ENCODE data around the gene VPS36.
"Not testable (repeated sequence)": the region's sequence is repeated elsewhere in the genome, so short reads cannot be mapped to it uniquely, and the experiment has no call there.

Gene VPS36

DNA sequence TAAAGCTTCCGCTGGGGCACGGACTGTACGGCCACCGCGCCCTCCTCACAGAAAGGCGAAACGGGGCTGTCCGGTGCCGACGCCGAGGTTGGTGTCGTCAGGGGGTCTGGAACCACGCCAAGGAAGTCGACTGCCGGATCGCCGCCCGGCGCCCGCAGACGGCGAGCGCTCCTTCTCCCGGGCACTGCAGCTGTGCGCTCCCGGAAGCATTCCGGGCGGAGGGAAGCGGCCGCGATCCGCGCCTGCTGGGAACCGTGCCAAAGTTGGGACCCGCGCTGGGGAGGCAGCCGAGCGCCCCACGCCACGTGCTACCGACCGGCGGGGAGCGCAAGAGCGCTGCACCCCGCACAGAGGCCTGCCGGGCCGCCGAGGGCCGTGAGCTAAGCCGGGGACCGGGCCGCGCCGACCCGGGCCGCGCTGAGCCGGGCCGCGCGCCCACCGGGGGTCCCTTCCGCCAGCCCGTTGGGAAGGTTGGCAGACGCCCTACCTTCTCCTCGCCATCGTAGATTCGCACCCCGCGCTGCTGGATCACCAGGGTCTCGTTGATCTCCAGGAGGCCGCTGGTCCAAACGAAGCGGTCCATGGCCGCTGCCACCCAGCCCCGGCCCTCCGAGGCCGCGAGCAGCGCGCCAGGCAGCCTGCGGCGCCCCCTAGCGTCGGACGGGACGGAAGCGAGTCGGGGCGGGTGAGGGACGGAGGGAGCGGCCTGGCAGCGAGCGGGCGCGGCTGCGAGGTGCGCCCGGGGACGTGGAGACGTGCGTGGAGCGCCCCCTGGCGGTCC is at the start of gene VPS36:
TSS of gene VPS36 (minus strand) at position 623 of the 781 bp plus-strand sequence. CDS start at position 583, 40 bp downstream.
- peak; percentile 95 for DNase-seq

- not testable (repeated sequence) for DNase-seq
Observed at GRCh38 chr13:52497979-52498378, 47.5 kb upstream of the VPS36 start.

- not testable (repeated sequence) for DNase-seq
Observed at GRCh38 chr13:52494241-52494640, 43.8 kb upstream of the VPS36 start.

DNA sequence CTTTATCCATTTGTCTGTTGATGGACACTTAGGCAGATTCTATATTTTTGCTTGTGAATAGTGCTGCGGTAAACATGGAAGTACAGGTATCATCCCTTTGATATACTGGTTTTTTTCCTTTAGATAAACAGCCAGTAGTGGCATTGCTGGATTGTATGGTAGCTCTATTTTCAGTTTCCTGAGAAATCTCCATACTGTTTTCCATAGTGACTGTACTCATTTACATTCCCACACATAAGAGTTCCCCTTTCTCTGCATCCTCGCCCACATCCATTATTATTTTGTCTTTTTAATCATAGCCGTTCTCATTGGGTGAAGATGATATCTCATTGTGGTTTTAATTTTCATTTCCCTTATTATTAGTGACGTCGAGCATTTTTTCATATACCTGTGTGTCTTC is 40.6 kb upstream of the VPS36 start:
- not testable (repeated sequence) for DNase-seq

- not testable (repeated sequence) for DNase-seq
Observed at GRCh38 chr13:52488763-52489162, 38.3 kb upstream of the VPS36 start.

DNA sequence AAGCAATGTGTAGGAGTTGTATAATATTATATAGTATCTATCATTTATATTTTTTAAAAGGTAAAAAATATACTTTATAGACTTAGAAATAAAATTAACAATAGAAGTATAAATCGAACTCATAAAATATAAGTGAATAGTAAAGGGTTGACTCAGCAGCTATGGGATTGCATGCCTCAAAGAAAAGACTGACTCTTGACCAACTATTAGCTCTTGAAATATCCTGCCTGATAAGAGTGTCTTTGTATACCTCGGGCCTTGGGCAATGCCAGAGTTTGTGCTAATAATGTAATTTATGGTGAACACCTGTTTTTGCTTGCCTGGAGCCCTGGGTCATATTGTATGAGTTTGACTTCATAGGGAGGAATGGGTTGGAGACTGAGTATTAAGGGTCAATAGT is 36.6 kb upstream of the VPS36 start:
- not testable (repeated sequence) for DNase-seq

DNA sequence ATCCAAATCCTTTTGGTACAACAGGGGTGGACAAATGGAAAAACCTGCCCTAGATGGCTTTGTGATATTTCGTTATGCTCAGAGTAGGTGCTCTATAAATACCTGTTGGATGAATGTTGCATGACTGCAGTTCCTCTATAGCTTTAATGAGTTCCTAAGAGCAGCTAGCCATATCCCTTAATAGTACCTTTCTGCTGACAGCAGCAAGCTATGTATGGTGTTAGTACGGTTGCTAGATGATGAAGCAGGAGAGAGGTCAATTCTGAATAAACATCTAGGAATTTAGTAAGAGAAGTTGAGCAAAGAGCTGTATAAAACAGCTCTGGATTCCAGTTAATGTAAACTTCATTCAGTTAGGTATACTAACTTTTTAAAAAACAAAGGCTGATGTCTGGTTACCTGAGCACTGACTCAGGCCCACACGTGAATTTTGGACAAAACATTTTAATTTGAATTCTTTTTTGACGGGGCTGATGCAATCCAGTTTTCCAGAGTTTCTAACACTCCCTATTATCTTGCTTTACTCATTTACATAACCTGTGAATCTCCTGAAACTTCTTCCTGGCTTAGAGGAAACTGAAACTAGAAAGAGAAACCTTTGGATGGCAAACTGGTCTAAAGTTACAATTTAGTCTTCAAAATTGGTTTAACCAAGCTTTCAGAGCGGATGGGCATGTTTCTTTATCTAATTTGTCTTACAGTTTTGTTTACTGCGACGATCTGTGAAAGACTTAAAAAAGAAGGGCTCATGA is 30.4 kb upstream of the VPS36 start:
- DNase-seq: not testable (repeated sequence)

DNA sequence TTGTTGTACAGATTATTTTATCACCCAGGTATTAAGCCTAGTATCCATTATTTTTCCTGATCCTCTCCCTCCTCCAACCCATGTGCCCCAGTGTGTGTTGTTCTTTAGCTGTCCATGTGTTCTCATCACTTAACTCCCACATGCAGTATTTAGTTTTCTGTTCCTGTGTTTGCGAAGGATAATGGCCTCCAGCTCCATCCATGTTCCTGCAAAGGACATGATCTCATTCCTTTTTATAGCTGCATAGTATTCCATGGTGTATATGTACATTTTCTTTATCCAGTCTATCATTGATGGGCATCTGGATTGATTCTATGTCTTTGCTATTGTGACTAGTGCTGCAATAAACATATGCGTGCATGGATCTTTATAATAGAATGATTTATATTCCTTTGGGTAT is 18.1 kb upstream of the VPS36 start:
- not testable (repeated sequence) for DNase-seq

- no peak for DNase-seq
Observed at GRCh38 chr13:52463526-52463925, 13.1 kb upstream of the VPS36 start.

GRCh38 chr13:52461265-52461664 is 10.8 kb upstream of the VPS36 start:
- DNase-seq: no peak

DNA sequence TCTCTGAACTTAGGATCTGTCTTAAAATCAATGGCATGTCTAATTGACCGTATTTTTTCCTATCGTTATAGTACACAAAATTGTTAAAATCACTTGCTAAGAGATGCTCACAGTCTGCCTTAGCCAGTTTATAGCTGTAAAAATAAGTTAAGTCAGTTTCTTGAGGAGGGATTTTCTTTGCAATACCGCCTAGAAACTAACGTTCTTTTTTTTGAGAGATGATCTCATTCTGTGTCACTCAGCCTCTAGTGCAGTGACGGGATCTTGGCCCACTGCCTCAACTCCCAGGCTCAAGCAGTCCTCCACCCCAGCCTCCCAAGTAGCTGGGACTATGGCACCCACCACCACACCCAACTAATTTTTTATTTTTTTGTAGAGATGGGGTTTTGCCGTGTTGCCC is 9.2 kb upstream of the VPS36 start:
- DNase-seq: no peak

DNA sequence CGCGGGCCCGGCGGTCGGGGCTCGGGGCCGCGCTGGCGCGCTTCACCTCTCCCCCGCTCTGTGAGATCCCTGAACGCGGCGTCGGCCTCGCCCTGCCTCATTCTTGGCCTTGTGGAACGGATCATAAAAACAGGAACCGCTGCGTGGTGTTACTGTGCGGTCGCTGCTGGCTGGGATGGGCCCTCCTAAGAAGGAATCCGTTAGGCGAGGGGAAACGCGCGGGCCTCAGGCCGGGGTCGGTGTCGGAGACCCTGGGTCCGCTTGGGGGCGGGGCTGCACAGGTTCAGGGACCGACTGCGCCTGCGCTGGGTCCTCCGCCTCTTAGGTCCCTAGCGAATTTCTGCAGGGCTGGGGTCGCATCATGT is 5.2 kb upstream of the VPS36 start:
- DNase-seq: peak; percentile 72

- peak; percentile 92 for DNase-seq
Observed at GRCh38 chr13:52454820-52455676, 4.6 kb upstream of the VPS36 start, which contains the start of gene CKAP2. Gene CKAP2 (plus strand): TSS chr13:52455478. CDS start chr13:52455557, 79 bp downstream.

DNA sequence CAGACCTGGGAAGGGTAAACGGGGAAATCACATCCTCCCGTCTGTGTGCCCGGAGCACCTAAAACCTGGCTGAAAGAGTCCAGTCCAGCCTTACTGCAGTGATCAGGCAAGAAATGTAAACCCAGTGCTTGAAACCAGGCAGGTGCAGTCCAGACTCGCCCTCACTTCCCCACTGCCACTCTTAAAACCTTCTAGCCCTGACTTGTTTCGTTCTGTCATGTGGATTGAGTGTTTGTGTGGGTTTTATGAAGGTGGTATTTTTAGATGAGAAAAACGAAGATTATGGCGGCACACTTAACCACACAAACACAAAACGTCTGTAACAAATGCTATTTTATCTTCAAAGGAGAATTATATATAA is 4.0 kb upstream of the VPS36 start:
- peak; percentile 11 for DNase-seq

DNA sequence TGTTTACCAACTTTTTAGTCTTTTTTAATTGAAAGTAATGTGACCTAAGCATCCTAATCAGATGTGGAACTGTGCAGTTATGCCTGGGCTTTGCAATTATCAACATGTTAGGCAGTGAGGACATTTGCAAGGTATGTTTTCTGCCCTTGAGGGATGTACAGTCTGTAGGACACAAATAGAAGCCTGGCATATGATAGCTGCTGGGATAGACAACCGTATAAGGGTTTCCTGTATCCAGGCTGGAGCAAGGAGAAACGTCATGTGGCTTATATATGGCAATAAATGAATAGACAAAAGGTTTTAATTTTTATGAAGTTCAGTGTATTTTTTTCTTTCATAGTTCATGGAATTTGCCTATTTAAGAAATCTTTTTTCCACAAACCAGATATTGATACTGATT is 2.0 kb upstream of the VPS36 start:
- DNase-seq: no peak

- no peak for DNase-seq
Observed at GRCh38 chr13:52451135-52451804, 836 bp upstream of the VPS36 start.

DNA sequence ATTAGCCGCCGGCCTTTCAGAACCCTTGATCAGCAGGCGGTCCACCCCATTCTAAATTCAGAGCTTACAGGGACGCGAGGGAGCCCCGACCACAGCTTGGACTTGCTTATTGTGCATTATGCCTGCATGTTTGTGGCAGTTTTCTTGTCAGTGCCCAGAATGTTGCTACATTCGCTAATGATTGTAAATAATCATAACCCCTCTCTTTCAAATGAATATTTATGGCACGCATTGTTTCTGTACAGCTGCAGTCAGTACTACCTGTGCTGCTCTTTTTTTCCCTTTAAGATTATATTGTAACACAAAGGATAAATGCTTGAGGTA is 321 bp upstream of the VPS36 start:
- no peak for DNase-seq

- no peak for DNase-seq
Observed at GRCh38 chr13:52449331-52450011, 963 bp downstream of the VPS36 start.

DNA sequence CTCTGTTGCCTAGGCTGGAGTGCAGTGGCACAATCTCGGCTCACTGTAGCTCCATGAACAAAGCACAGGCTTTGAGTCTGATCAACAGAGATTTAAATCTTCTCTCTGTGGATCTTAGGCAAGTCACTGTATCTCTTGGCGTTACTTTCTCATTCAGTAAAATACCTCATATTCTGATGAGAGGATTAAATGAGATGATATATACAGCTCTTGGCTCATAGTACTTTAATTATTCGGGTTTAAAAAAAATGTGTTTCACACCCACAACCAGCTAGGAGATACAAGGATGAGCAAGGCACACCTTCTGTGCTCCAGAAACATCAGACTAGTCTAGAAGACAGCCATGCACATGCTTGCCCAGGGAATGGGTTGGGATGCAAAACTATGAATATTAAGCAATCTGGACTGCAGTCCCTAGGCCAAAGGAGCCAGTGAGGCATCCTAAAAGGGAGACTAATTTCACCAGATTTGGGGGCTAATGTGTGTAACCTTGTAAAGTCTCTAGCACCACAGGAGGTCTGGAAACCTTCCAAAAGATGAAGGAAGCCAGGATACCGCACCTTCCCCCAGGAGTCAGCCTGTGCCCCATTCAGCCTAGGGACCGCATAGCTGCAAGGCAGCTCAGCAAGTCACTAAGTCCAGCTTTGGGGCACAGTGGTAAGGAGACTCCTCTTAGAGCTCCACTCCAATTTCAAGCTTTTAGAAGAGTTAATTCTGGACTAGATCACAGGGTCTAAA is 2.5 kb downstream of the VPS36 start:
- no peak for DNase-seq

- no peak for DNase-seq
Observed at GRCh38 chr13:52447354-52447753, 3.1 kb downstream of the VPS36 start.

DNA sequence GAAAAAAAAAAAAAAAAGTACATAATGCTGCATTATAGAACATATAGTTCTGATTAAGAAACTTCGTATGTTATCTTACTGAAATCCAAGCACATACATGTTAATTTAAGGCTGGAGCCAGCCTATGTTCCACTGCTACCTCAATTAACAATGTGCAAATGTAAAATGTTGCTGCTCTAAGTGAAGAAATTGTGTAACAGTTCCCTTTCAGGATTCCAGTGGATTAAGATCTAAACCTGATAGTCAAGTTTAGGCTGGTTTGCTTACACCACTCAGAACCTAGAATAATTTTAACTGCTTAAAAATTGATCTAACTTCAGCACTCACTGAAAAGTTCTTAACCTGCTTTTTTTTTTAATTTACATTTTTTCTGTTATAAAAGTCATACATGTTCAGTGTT is 4.2 kb downstream of the VPS36 start:
- DNase-seq: no peak

DNA sequence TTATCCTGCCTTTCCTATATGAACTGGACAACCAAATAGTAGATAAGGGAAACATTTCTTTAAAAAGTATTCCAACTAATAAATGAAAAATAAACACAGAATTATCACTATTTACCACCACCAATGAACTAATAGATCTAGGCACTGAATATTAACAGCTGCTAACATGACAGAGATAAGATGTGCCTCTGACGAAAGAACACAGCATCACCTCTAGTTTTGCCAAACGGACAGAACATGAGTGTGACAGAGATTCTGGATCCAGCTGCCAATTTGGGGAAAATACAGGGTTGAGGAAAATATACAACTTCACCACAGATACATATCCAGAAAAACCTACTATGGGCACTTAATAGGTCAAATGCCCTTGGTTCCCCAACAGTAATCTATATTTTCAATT is 18.0 kb downstream of the VPS36 start:
- DNase-seq: no peak
